DOHH2 (cell line): ENCODE results near the gene SMTN.

Source experiments
- EZH2phosphoT487 ChIP-seq: fragments of 200-600 bp; sonication (generic); IDR thresholded peaks from 2 replicates; pipeline ENCODE4 v1.6.1; 2017; ENCODE audit warnings: borderline replicate concordance, mild to moderate bottlenecking, antibody characterized with exemption, low read length, moderate library complexity, mixed read lengths
- TF ChIP-seq, protein P1 (sequence below): fragments of 200-600 bp; sonication (generic); IDR thresholded peaks from one replicate; pipeline ENCODE4 v1.5.1; 2014; ENCODE audit warnings: antibody characterized with exemption, mild to moderate bottlenecking, low read depth, low read length; ENCODE audit not compliant: poor library complexity, severe bottlenecking

DNA sequence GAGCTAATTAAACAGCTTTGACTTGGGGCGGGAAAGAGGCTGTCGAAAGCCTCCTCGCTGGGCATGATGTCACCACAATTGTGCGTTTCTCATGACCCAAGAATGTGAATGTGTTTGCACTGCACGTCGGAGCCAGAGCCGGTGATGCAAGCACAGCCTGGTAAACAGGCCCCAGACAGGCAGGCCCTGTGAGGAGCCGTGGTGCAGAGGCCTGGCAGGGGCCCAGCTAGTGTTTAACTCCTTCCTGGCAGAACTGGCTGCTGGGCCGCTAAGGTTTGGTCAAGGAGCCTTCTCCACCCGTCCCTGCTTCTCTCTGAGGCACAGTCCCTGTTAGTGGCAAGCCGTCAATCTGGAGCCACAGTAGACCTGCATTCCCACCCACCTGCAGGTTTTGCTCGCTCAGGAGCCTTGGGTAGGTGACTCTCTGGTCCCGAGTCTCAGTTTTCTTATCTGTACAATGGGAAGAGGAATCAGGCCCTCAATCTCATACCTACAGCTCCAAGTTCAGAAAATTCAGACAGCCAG, 25.4 kb upstream of the SMTN start:
- TF ChIP-seq, protein P1, sequence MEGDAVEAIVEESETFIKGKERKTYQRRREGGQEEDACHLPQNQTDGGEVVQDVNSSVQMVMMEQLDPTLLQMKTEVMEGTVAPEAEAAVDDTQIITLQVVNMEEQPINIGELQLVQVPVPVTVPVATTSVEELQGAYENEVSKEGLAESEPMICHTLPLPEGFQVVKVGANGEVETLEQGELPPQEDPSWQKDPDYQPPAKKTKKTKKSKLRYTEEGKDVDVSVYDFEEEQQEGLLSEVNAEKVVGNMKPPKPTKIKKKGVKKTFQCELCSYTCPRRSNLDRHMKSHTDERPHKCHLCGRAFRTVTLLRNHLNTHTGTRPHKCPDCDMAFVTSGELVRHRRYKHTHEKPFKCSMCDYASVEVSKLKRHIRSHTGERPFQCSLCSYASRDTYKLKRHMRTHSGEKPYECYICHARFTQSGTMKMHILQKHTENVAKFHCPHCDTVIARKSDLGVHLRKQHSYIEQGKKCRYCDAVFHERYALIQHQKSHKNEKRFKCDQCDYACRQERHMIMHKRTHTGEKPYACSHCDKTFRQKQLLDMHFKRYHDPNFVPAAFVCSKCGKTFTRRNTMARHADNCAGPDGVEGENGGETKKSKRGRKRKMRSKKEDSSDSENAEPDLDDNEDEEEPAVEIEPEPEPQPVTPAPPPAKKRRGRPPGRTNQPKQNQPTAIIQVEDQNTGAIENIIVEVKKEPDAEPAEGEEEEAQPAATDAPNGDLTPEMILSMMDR, result no peak
- no peak for TF ChIP-seq EZH2phosphoT487
